Measurements from ENCODE around the gene FAM187B.

The FAM187B gene

GRCh38 chr19:35216833-35217648 is 11.5 kb downstream of the FAM187B start:
- TF ChIP-seq CTCF (IDR thresholded peaks at IDR 0.05; ENCODE audit: control insufficient read depth, insufficient read depth, low read depth, low read length, missing control alignments), result no peak
- no peak overlapping the region for H3K4me3 ChIP-seq (ENCODE audit: control insufficient read depth, low read depth, low read length)
- no peak for DNase-seq (ENCODE audit: low read depth)

GRCh38 chr19:35216016-35216832 is 12.3 kb downstream of the FAM187B start:
- H3K4me3 ChIP-seq (ENCODE audit: control insufficient read depth, low read depth, low read length), result no peak overlapping the region
- DNase-seq (ENCODE audit: low read depth), result no peak
- TF ChIP-seq CTCF (IDR thresholded peaks at IDR 0.05; ENCODE audit: control insufficient read depth, insufficient read depth, low read depth, low read length, missing control alignments), result no peak

- TF ChIP-seq CTCF (IDR thresholded peaks at IDR 0.05; ENCODE audit: control insufficient read depth, insufficient read depth, low read depth, low read length, missing control alignments), result no peak
- DNase-seq (ENCODE audit: low read depth), result no peak
- H3K4me3 ChIP-seq (ENCODE audit: control insufficient read depth, low read depth, low read length), result no peak overlapping the region
Observed at GRCh38 chr19:35214766-35215422, 13.6 kb downstream of the FAM187B start.

- no peak overlapping the region for H3K4me3 ChIP-seq (ENCODE audit: control insufficient read depth, low read depth, low read length)
- no peak for TF ChIP-seq CTCF (IDR thresholded peaks at IDR 0.05; ENCODE audit: control insufficient read depth, insufficient read depth, low read depth, low read length, missing control alignments)
- DNase-seq (ENCODE audit: low read depth), result peak; percentile 51
Observed at GRCh38 chr19:35213663-35214632, 14.6 kb downstream of the FAM187B start.

GRCh38 chr19:35212241-35212640 is 16.3 kb downstream of the FAM187B start:
- no peak for DNase-seq (ENCODE audit: low read depth)
- no peak overlapping the region for H3K4me3 ChIP-seq (ENCODE audit: control insufficient read depth, low read depth, low read length)
- no peak for TF ChIP-seq CTCF (IDR thresholded peaks at IDR 0.05; ENCODE audit: control insufficient read depth, insufficient read depth, low read depth, low read length, missing control alignments)

Measured in AG09309 (cell line).